HEK293 (cell line): ENCODE results near the gene WBP1.
A peak's percentile ranks its signal among the peaks of the same experiment; 100 is the strongest.

Experiments
- MYNN ChIP-seq: fragments of 450-650 bp; formaldehyde crosslinking; IDR thresholded peaks from 2 replicates; pipeline ENCODE4 v1.5.1; 2016; ENCODE audit warnings: missing biosample characterization, missing genetic modification characterization, borderline replicate concordance
- ZBTB1 ChIP-seq: fragments of 450-650 bp; formaldehyde crosslinking; IDR thresholded peaks from 2 replicates; pipeline ENCODE4 v1.5.1; 2016; ENCODE audit warnings: missing biosample characterization, missing genetic modification characterization
- ZNF302 ChIP-seq: fragments of 450-650 bp; formaldehyde crosslinking; IDR thresholded peaks from 2 replicates; pipeline ENCODE4 v1.5.1; 2016; ENCODE audit warnings: missing biosample characterization, missing genetic modification characterization, low read depth
- TF ChIP-seq, protein P1 (sequence below): fragments of 450-650 bp; formaldehyde crosslinking; IDR thresholded peaks from 2 replicates; pipeline ENCODE4 v1.5.1; 2016; ENCODE audit warnings: missing biosample characterization, missing genetic modification characterization

- TF ChIP-seq ZNF302 (no peak), ZBTB1 (tag by site-specific recombination) (no peak), MYNN (tag by site-specific recombination) (no peak)
- TF ChIP-seq, protein P1, sequence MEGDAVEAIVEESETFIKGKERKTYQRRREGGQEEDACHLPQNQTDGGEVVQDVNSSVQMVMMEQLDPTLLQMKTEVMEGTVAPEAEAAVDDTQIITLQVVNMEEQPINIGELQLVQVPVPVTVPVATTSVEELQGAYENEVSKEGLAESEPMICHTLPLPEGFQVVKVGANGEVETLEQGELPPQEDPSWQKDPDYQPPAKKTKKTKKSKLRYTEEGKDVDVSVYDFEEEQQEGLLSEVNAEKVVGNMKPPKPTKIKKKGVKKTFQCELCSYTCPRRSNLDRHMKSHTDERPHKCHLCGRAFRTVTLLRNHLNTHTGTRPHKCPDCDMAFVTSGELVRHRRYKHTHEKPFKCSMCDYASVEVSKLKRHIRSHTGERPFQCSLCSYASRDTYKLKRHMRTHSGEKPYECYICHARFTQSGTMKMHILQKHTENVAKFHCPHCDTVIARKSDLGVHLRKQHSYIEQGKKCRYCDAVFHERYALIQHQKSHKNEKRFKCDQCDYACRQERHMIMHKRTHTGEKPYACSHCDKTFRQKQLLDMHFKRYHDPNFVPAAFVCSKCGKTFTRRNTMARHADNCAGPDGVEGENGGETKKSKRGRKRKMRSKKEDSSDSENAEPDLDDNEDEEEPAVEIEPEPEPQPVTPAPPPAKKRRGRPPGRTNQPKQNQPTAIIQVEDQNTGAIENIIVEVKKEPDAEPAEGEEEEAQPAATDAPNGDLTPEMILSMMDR (tag by site-specific recombination), result peak; percentile 48
Observed at GRCh38 chr2:74461187-74462053, 3.2 kb downstream of the WBP1 start.
